ENCODE measurements around the gene CRTC1.

- TF ChIP-seq EZH2 (IDR thresholded peaks at IDR 0.05; ENCODE audit: insufficient read depth, poor library complexity, severe bottlenecking), result no peak
- no peak for TF ChIP-seq EZH2phosphoT487 (IDR thresholded peaks at IDR 0.05; ENCODE audit: insufficient read depth, low read depth)
Measured at GRCh38 chr19:18780081-18780480, 96.6 kb downstream of the CRTC1 start.
